NB4 (cell line): ENCODE measurements around the gene XKR7.

ENCODE experiments used
- DNase-seq: peaks from one replicate; pipeline ENCODE4 v3.0.0; 2010; ENCODE audit warnings: low read depth
- H3K4me3 ChIP-seq: one replicate; pipeline ENCODE4 v1.5.1; 2011; ENCODE audit warnings: mild to moderate bottlenecking, low read depth, low read length, moderate library complexity
- MYC ChIP-seq: IDR thresholded peaks from 2 replicates; pipeline ENCODE4 v1.6.1; 2011; ENCODE audit warnings: low read depth, low read length
- POLR2A ChIP-seq: IDR thresholded peaks from 2 replicates; pipeline ENCODE4 v1.6.1; 2011; ENCODE audit warnings: mild to moderate bottlenecking; ENCODE audit not compliant: insufficient read length; ENCODE audit errors: extremely low read depth
- TF ChIP-seq, protein P1 (sequence below): IDR thresholded peaks from 2 replicates; pipeline ENCODE4 v1.6.1; 2011; ENCODE audit warnings: low read depth, low read length
- TF ChIP-seq, protein P2 (sequence below): IDR thresholded peaks from one replicate; pipeline ENCODE4 v1.5.1; 2012; ENCODE audit warnings: low read depth, low read length

The XKR7 gene

DNA sequence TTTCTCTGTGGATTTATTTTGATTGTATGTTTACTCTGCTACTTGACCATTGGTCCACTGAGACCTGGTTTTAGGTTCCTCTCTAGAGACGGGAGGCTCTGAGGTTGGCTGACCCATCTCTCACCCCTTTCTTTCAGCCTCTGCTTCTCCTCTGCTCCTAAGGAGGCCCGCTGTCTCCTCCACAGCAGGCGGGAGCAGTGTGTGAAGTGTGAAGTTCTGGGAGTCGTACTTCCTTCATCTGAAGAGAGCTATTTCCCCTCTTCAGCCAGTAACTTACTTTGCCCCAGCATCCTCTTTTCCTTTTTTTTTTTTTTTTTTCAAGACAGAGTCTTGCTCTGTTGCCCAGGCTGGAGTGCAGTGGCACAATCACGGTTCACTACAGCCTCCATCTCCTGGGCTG lies 37.2 kb upstream of the XKR7 start:
- no peak for DNase-seq
- H3K4me3 ChIP-seq, result no peak overlapping the region
- TF ChIP-seq POLR2A, result no peak
- TF ChIP-seq, protein P1, sequence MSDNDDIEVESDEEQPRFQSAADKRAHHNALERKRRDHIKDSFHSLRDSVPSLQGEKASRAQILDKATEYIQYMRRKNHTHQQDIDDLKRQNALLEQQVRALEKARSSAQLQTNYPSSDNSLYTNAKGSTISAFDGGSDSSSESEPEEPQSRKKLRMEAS, result no peak
- no peak for TF ChIP-seq MYC
- TF ChIP-seq, protein P2, sequence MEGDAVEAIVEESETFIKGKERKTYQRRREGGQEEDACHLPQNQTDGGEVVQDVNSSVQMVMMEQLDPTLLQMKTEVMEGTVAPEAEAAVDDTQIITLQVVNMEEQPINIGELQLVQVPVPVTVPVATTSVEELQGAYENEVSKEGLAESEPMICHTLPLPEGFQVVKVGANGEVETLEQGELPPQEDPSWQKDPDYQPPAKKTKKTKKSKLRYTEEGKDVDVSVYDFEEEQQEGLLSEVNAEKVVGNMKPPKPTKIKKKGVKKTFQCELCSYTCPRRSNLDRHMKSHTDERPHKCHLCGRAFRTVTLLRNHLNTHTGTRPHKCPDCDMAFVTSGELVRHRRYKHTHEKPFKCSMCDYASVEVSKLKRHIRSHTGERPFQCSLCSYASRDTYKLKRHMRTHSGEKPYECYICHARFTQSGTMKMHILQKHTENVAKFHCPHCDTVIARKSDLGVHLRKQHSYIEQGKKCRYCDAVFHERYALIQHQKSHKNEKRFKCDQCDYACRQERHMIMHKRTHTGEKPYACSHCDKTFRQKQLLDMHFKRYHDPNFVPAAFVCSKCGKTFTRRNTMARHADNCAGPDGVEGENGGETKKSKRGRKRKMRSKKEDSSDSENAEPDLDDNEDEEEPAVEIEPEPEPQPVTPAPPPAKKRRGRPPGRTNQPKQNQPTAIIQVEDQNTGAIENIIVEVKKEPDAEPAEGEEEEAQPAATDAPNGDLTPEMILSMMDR, result no peak

DNA sequence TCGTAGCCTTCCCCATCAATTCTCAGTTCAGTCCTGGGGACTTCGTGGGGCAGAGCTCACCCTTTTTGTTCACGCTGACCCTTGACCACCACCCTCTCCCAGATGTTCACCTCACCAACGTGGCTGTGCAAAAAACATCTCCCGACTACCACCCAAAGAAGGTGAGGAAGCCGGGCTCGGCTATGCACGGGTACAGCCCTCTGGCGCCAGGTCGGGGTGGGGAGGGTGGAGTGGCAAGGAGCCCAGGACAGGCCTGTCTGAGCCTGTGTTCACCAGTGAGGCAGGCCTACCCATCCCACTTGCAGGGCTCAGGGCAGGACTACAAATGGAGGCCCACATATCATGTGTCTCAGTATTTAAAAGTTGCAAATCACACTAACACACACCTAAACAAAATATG lies 34.3 kb upstream of the XKR7 start:
- TF ChIP-seq POLR2A (no peak), MYC (no peak)
- TF ChIP-seq, protein P1, result no peak
- TF ChIP-seq, protein P2, result no peak
- DNase-seq, result no peak
- no peak overlapping the region for H3K4me3 ChIP-seq

DNA sequence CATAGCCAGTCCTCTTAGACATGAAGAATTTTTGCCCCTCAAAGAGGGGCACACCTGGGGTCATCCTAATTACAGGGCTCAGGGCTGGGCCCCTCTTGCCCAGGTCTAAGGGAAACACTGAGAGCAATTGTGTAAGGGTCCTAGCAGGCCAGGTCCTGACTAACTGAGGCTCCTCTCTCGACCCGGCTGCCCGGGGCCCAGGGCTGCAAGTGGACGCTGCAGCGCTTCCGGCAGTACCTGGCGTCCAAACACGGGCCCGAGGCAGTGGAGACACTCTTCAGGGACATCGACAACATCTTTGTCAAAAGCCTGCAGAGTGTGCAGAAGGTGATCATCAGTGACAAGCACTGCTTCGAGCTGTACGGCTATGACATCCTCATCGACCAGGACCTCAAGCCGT lies 33.5 kb upstream of the XKR7 start:
- TF ChIP-seq, protein P1, result no peak
- no peak for DNase-seq
- no peak overlapping the region for H3K4me3 ChIP-seq

DNA sequence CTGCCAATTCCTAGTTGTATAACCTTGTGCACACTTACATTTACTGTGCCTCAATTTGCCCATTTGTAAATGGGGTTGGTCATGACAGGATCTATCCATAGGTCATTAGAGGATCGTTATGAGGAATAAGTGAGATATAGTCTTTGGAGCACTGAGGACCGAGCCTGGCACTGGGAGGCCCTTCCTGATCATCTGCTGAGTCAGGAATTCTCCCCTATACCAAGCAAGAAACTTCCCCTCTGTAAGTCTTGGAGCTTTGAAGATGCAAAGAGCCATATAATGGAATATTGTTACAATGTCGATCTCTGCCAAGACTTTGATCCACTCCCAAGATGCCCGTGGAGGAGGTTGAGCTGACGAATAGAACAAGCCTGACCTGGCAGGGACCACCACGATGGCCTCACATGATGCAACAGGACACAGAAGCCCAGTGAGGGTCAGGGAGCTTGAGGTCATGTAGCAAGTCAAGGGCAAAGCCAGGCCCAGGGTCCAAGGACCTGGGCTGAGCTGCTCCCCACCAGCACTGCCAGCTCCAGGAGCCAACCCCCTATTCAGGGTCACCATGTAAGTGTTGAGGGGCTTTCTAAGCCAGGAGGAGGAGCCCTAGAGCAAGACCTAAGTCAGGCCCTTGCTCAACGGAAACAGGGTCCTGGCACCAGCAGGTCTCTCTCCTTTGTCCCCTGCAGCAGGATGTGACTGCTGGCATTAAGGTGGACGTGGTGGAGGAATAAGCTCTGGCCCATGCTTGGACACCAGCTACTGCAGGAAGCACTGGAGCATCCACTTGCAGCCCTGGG lies 32.8 kb upstream of the XKR7 start:
- TF ChIP-seq MYC, result no peak
- TF ChIP-seq, protein P2, result peak; percentile 40
- no peak overlapping the region for H3K4me3 ChIP-seq
- peak; percentile 32 for DNase-seq

DNA sequence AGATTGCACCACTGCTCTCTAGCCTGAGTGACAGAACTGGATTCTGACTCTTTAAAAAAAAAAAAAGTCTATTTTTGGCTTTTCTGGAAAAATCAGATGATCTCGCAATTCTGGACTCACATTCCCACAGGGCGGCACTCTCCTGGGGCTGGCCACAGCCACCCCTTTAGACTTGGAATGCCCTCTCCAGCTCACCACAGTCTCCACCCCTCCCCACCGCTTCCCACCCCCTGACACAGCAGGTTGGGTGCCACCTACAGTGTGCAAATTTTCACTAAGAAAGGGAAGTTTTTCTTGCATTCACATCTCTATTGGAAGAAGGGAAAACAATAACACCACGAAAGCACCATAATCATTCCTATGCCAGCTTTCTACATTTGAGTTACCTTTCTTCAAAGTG lies 31.5 kb upstream of the XKR7 start:
- TF ChIP-seq, protein P2, result no peak
- no peak overlapping the region for H3K4me3 ChIP-seq
- DNase-seq, result no peak

DNA sequence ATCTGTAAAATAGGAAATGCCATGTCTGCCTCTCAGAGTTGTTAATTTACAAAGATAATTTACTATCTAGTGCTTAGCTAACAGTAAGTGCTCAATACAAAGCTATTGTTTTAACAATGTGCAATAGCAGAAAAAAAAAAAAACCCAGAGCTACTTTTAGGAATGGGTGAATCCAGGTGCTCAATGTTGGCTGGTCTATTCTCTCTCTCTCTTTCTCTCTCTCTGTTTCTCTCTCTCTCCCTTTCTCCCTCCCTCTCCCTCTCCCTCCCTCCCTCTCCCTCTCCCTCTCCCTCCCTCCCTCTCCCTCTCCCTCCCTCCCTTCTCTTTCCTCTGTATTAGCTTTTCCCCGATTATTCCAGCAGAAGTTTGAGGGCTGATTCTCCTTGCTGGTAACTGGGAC lies 30.1 kb upstream of the XKR7 start:
- TF ChIP-seq, protein P2, result no peak
- TF ChIP-seq, protein P1, result no peak
- TF ChIP-seq POLR2A (no peak), MYC (no peak)
- H3K4me3 ChIP-seq, result no peak overlapping the region
- no peak for DNase-seq
